Stimulated activated CD4-positive, alpha-beta T cell treated with anti-CD3 and anti-CD28 coated beads, TNF-alpha, amount 100 ng/mL, for 24 hours (primary cell): ENCODE measurements around the gene PIK3CG.
"Not testable (repeated sequence)": the region's sequence is repeated elsewhere in the genome, so short reads cannot be mapped to it uniquely, and the experiment has no call there.

Experiments used
- DNase-seq, 3 experiments: peaks; one replicate each; pipeline ENCODE4 v3.0.0-alpha.2; 2020; ENCODE audit warnings: low read depth in 3 of 3

Gene PIK3CG

GRCh38 chr7:106887421-106887820 is 22.3 kb downstream of the PIK3CG start:
- DNase-seq = no peak

GRCh38 chr7:106888204-106888603 is 23.1 kb downstream of the PIK3CG start:
- no peak for DNase-seq

GRCh38 chr7:106890952-106891351 is 25.9 kb downstream of the PIK3CG start:
- no peak for DNase-seq

- DNase-seq = no peak
Measured at GRCh38 chr7:106891548-106892410, 26.7 kb downstream of the PIK3CG start.

GRCh38 chr7:106893591-106893990 is 28.5 kb downstream of the PIK3CG start:
- no peak for DNase-seq

GRCh38 chr7:106895246-106895864 is 30.3 kb downstream of the PIK3CG start:
- no peak for DNase-seq

GRCh38 chr7:106896231-106896630 is 31.1 kb downstream of the PIK3CG start:
- no peak for DNase-seq

DNA sequence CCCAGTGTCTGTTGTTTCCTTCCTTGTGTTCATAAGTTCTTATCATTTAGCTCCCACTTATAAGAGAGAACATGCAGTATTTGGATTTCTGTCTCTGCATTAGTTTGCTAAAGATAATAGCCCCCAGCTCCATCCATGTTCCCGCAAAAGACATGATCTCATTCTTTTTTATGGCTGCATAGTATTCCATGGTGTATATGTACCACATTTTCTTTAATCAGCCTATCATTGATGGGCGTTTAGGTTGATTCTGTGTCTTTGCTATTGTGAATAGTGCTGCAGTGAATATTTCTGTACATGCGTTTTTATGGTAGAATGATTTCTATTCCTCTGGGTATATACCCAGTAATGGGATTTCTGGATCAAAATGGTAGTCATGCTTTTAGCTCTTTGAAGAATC is 32.5 kb downstream of the PIK3CG start:
- not testable (repeated sequence) for DNase-seq

DNA sequence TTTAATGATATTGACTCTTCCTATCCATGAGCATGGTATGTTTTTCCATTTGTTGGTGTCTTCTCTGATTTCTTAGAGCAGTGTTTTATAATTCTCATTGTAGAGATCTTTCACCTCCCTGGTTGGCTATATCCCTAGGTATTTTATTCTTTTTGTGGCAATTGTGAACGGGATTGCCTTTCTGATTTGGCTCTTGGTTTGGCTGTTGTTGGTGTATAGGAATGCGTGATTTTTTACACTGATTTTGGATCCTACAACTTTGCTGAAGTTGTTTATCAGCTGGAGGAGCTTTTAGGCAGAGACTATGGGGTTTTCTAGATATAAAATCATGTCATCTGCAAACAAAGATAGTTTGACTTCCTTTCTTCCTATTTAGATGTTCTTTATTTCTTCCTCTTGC is 33.9 kb downstream of the PIK3CG start:
- DNase-seq = not testable (repeated sequence)

GRCh38 chr7:106901828-106902441 is 36.9 kb downstream of the PIK3CG start:
- DNase-seq = no peak

GRCh38 chr7:106905734-106906133 is 40.7 kb downstream of the PIK3CG start:
- no peak for DNase-seq

DNA sequence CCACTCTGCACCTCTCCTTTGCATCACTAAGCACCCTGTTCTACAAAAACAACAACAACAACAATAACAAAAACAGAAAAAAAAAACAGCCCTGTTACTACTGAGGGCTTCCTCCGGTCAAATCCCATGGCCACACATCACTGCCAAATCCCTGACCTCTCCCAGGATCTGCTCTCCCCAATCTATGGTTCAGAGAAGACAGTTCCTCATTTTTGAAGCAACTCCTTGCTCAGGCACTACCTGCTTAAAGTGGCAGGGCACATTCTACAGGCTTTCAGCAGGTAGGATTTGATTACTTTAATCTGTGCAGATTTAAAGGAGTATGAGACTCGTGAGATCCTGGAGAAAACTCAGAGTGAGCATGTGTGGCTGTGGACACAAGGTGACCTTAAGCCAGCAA is 46.9 kb downstream of the PIK3CG start:
- no peak for DNase-seq

DNA sequence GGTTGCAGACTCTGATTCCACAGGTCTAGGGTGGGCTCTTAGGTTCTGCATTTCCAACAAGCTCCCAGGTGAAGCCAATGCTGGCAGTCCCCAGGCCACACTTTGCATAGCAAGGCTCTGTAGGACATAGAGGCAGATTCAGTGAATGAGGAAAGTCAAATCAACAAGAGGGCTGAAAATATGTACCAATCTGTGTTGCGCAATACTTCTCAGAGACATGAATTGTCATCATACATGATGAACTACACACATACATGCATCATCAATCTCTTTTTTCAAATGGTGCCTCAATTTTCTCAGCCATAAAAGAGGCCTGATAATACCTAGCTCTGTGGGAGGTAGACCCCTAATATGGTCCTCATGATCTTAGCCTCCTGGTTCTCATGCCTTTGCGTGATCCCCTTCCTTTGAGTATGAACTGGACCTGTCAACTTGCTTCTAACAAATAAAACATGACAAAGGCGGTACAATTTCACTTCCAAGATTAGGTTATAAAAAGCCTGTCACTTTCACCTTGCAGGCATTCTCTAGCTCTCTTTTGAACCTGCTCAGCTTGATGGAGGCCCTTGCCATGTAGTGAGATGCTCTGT is 49.0 kb downstream of the PIK3CG start:
- DNase-seq = no peak

- no peak for DNase-seq
Measured at GRCh38 chr7:106915407-106915806, 50.3 kb downstream of the PIK3CG start.

GRCh38 chr7:106915873-106916272 is 50.8 kb downstream of the PIK3CG start:
- no peak for DNase-seq

- DNase-seq = no peak
Measured at GRCh38 chr7:106916679-106917078, 51.6 kb downstream of the PIK3CG start.

GRCh38 chr7:106918991-106919390 is 53.9 kb downstream of the PIK3CG start:
- no peak for DNase-seq

DNA sequence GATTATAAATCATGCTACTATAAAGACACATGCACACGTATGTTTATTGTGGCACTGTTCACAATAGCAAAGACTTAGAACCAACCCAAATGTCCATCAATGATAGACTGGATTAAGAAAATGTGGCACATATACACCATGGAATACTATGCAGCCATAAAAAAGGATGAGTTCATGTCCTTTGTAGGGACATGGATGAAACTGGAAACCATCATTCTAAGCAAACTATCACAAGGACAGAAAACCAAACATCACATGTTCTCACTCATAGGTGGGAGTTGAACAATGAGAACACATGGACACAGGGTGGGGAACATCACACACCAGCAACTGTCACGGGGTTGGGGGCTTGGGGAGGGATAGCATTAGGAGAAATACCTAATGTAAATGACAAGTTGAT is 59.4 kb downstream of the PIK3CG start:
- not testable (repeated sequence) for DNase-seq

GRCh38 chr7:106926892-106927291 is 61.8 kb downstream of the PIK3CG start:
- DNase-seq = no peak

GRCh38 chr7:106927536-106927935 is 62.5 kb downstream of the PIK3CG start:
- DNase-seq = no peak

- not testable (repeated sequence) for DNase-seq
Measured at GRCh38 chr7:106929616-106930015, 64.5 kb downstream of the PIK3CG start.

GRCh38 chr7:106936236-106936635 is 71.2 kb downstream of the PIK3CG start:
- DNase-seq = no peak
